OCI-LY1 (cell line): ENCODE data around the gene ARPP21.

Source experiments
- H2AFZ ChIP-seq: fragments of 200-600 bp; sonication (generic), shearing (Covaris generic); 2 replicates; pipeline ENCODE4 v1.6.0; 2014; ENCODE audit warnings: antibody characterized with exemption, mild to moderate bottlenecking, low read length
- H3F3A ChIP-seq: fragments of 200-600 bp; sonication (generic), shearing (Covaris generic); 2 replicates; pipeline ENCODE4 v1.6.0; 2014; ENCODE audit warnings: mild to moderate bottlenecking, antibody characterized with exemption, low read length, moderate library complexity; ENCODE audit not compliant: insufficient read depth
- H3K27ac ChIP-seq: fragments of 200-600 bp; sonication (generic); 2 replicates; pipeline ENCODE4 v1.5.1; 2014; ENCODE audit warnings: low read length, mixed run types, mild to moderate bottlenecking, low read depth; ENCODE audit not compliant: poor library complexity, severe bottlenecking
- H3K27me3 ChIP-seq: fragments of 200-600 bp; sonication (generic); 2 replicates; pipeline ENCODE4 v1.6.0; 2014; ENCODE audit warnings: antibody characterized with exemption, mild to moderate bottlenecking, low read length, moderate library complexity; ENCODE audit not compliant: insufficient read depth
- H3K36me3 ChIP-seq: fragments of 200-600 bp; sonication (generic); 2 replicates; pipeline ENCODE4 v1.6.1; 2014; ENCODE audit warnings: mild to moderate bottlenecking, antibody characterized with exemption, low read length, moderate library complexity, mixed read lengths; ENCODE audit not compliant: insufficient read depth
- H3K4me1 ChIP-seq: fragments of 200-600 bp; sonication (generic); 2 replicates; pipeline ENCODE4 v1.5.1; 2014; ENCODE audit warnings: mild to moderate bottlenecking, low read length, moderate library complexity; ENCODE audit not compliant: insufficient read depth, severe bottlenecking
- H3K4me2 ChIP-seq: fragments of 200-600 bp; sonication (generic), shearing (Covaris generic); 2 replicates; pipeline ENCODE4 v1.6.1; 2014; ENCODE audit warnings: low read length
- H3K4me3 ChIP-seq: fragments of 200-600 bp; sonication (generic); 2 replicates; pipeline ENCODE4 v1.5.1; 2014; ENCODE audit warnings: low read length, low read depth, mild to moderate bottlenecking, mixed read lengths; ENCODE audit not compliant: poor library complexity, severe bottlenecking
- H3K79me2 ChIP-seq: fragments of 200-600 bp; shearing (Covaris generic); 2 replicates; pipeline ENCODE4 v1.6.1; 2016; ENCODE audit warnings: mixed run types, low read length, mixed read lengths; ENCODE audit not compliant: insufficient read depth
- H3K9ac ChIP-seq: fragments of 200-600 bp; sonication (generic), shearing (Covaris generic); 2 replicates; pipeline ENCODE4 v1.6.1; 2014; ENCODE audit warnings: mild to moderate bottlenecking, low read length, mixed read lengths
- H3K9me2 ChIP-seq: fragments of 200-600 bp; sonication (generic), shearing (Covaris generic); 2 replicates; pipeline ENCODE4 v1.6.1; 2014; ENCODE audit warnings: low read depth, mild to moderate bottlenecking, low read length, mixed read lengths
- H3K9me3 ChIP-seq: fragments of 200-600 bp; shearing (Covaris generic); 2 replicates; pipeline ENCODE4 v1.6.1; 2014; ENCODE audit warnings: low read length, mixed read lengths
- H4K20me1 ChIP-seq: fragments of 200-600 bp; sonication (generic), shearing (Covaris generic); 2 replicates; pipeline ENCODE4 v1.6.0; 2016; ENCODE audit warnings: mild to moderate bottlenecking, low read length; ENCODE audit not compliant: insufficient read depth
- CTCF ChIP-seq: fragments of 200-600 bp; sonication (generic), shearing (Covaris generic); IDR thresholded peaks from 2 replicates; pipeline ENCODE4 v1.5.1; 2017; ENCODE audit warnings: mild to moderate bottlenecking, antibody characterized with exemption, low read length, moderate library complexity, mixed read lengths
- EZH2 ChIP-seq: fragments of 200-600 bp; sonication (generic), shearing (Covaris generic); IDR thresholded peaks from 2 replicates; pipeline ENCODE4 v1.8.0; 2017; ENCODE audit warnings: borderline replicate concordance, mixed run types, mild to moderate bottlenecking, antibody characterized with exemption, low read length, moderate library complexity, mixed read lengths

ARPP21 gene

GRCh38 chr3:35638980-35639253 is 408 bp upstream of the ARPP21 start:
- H2AFZ ChIP-seq, result no peak overlapping the region
- H3K9me3 ChIP-seq, result no peaks in the 10 kb centered on the region
- no peak overlapping the region for H3K9ac ChIP-seq
- H3K27me3 ChIP-seq, result no peaks in the 10 kb centered on the region
- H3K4me3 ChIP-seq, result no peak overlapping the region
- H3K27ac ChIP-seq, result no peak overlapping the region
- TF ChIP-seq EZH2 (no peak), CTCF (no peak)
- H3K9me2 ChIP-seq, result no peaks in the 10 kb centered on the region
- H4K20me1 ChIP-seq, result no peaks in the 10 kb centered on the region
- H3K36me3 ChIP-seq, result no peaks in the 10 kb centered on the region
- no peaks in the 10 kb centered on the region for H3K79me2 ChIP-seq
- peaks cover 46% of the 10 kb centered on the region for H3K4me1 ChIP-seq
- no peak overlapping the region for H3K4me2 ChIP-seq
- no peaks in the 10 kb centered on the region for H3F3A ChIP-seq

GRCh38 chr3:35640190-35641165 is 1.2 kb downstream of the ARPP21 start:
- Histone ChIP-seq H3K4me1 (peaks cover 37% of the 10 kb centered on the region), H3K9me2 (no peaks in the 10 kb centered on the region), H3F3A (no peaks in the 10 kb centered on the region), H3K9ac (no peak overlapping the region), H4K20me1 (no peaks in the 10 kb centered on the region), H3K9me3 (no peaks in the 10 kb centered on the region), H3K36me3 (no peaks in the 10 kb centered on the region), H2AFZ (no peak overlapping the region), H3K4me3 (no peak overlapping the region), H3K27me3 (no peaks in the 10 kb centered on the region), H3K27ac (no peak overlapping the region), H3K4me2 (no peak overlapping the region), H3K79me2 (no peaks in the 10 kb centered on the region)
- no peak for TF ChIP-seq CTCF
- no peak for TF ChIP-seq EZH2

GRCh38 chr3:35641331-35641730 is 2.0 kb downstream of the ARPP21 start:
- no peaks in the 10 kb centered on the region for H3K9me2 ChIP-seq
- H3K4me1 ChIP-seq, result peaks cover 37% of the 10 kb centered on the region
- no peaks in the 10 kb centered on the region for H3F3A ChIP-seq
- no peaks in the 10 kb centered on the region for H3K9me3 ChIP-seq
- H3K27ac ChIP-seq, result no peak overlapping the region
- no peak overlapping the region for H3K4me2 ChIP-seq
- no peaks in the 10 kb centered on the region for H3K36me3 ChIP-seq
- H3K4me3 ChIP-seq, result no peak overlapping the region
- no peak overlapping the region for H3K9ac ChIP-seq
- no peaks in the 10 kb centered on the region for H3K27me3 ChIP-seq
- no peaks in the 10 kb centered on the region for H3K79me2 ChIP-seq
- no peaks in the 10 kb centered on the region for H4K20me1 ChIP-seq
- TF ChIP-seq EZH2, result no peak
- no peak overlapping the region for H2AFZ ChIP-seq
